ENCODE results near the gene UMOD. TPM values are rescaled to one million over a fixed set of nuclear protein-coding genes. Genes with fewer than 3 reads are reported as not detected.
A peak's percentile ranks its signal among the peaks of the same experiment; 100 is the strongest.

The UMOD gene
- total and polyA plus RNA-seq, 9 of the 15 experiments (the other 6 are each of a cell fraction or from before 2014, with no cell fraction given): not detected

GRCh38 chr16:20303012-20303411, 49.5 kb downstream of the UMOD start (continued):
- TF ChIP-seq PBX2 (CRISPR knock-in tag; IDR thresholded peaks at IDR 0.05; ENCODE audit: low read depth): no peak
- TF ChIP-seq PBX2 (tag; conservative IDR thresholded peaks at IDR 0.05; ENCODE audit: low read depth): peak; percentile 85
- TF ChIP-seq HDAC2 (IDR thresholded peaks at IDR 0.05): no peak
- peak; percentile 85 for TF ChIP-seq MAFK (IDR thresholded peaks at IDR 0.05; ENCODE audit: low read length)
- no peak for TF ChIP-seq GATAD2B (IDR thresholded peaks at IDR 0.05; ENCODE audit: borderline replicate concordance)
- TF ChIP-seq SMARCA4 (IDR thresholded peaks at IDR 0.05): peak; percentile 81
- TF ChIP-seq JUN (IDR thresholded peaks at IDR 0.05; ENCODE audit: borderline replicate concordance, low read depth, low read length): peak; percentile 42; the same call in 1 of the 2 replicates
- TF ChIP-seq JUN (CRISPR knock-in tag; IDR thresholded peaks at IDR 0.05; ENCODE audit: borderline replicate concordance): no peak
- TF ChIP-seq, protein P1, sequence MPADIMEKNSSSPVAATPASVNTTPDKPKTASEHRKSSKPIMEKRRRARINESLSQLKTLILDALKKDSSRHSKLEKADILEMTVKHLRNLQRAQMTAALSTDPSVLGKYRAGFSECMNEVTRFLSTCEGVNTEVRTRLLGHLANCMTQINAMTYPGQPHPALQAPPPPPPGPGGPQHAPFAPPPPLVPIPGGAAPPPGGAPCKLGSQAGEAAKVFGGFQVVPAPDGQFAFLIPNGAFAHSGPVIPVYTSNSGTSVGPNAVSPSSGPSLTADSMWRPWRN (IDR thresholded peaks at IDR 0.05; ENCODE audit: low read depth): no peak
- no peak for TF ChIP-seq MCM7 (IDR thresholded peaks at IDR 0.05)
- TF ChIP-seq, protein P2, sequence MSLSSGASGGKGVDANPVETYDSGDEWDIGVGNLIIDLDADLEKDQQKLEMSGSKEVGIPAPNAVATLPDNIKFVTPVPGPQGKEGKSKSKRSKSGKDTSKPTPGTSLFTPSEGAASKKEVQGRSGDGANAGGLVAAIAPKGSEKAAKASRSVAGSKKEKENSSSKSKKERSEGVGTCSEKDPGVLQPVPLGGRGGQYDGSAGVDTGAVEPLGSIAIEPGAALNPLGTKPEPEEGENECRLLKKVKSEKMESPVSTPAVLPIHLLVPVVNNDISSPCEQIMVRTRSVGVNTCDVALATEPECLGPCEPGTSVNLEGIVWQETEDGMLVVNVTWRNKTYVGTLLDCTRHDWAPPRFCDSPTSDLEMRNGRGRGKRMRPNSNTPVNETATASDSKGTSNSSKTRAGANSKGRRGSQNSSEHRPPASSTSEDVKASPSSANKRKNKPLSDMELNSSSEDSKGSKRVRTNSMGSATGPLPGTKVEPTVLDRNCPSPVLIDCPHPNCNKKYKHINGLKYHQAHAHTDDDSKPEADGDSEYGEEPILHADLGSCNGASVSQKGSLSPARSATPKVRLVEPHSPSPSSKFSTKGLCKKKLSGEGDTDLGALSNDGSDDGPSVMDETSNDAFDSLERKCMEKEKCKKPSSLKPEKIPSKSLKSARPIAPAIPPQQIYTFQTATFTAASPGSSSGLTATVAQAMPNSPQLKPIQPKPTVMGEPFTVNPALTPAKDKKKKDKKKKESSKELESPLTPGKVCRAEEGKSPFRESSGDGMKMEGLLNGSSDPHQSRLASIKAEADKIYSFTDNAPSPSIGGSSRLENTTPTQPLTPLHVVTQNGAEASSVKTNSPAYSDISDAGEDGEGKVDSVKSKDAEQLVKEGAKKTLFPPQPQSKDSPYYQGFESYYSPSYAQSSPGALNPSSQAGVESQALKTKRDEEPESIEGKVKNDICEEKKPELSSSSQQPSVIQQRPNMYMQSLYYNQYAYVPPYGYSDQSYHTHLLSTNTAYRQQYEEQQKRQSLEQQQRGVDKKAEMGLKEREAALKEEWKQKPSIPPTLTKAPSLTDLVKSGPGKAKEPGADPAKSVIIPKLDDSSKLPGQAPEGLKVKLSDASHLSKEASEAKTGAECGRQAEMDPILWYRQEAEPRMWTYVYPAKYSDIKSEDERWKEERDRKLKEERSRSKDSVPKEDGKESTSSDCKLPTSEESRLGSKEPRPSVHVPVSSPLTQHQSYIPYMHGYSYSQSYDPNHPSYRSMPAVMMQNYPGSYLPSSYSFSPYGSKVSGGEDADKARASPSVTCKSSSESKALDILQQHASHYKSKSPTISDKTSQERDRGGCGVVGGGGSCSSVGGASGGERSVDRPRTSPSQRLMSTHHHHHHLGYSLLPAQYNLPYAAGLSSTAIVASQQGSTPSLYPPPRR (CRISPR knock-in tag; IDR thresholded peaks at IDR 0.05; ENCODE audit: borderline replicate concordance): no peak
- no peak for TF ChIP-seq CBFB (CRISPR knock-in tag; IDR thresholded peaks at IDR 0.05)
- TF ChIP-seq ZNF644 (tag; IDR thresholded peaks at IDR 0.05; ENCODE audit: low read depth): no peak
- no peak for TF ChIP-seq ZNF282 (CRISPR knock-in tag; IDR thresholded peaks at IDR 0.05)
- TF ChIP-seq SMAD2 (IDR thresholded peaks at IDR 0.05; ENCODE audit: low read depth, low read length): no peak
- no peak; a peak in 1 of 4 replicates for TF ChIP-seq KDM1A (IDR thresholded peaks at IDR 0.05)
- TF ChIP-seq POLR2G (IDR thresholded peaks at IDR 0.05; ENCODE audit: low read depth, low read length): no peak
- no peak for TF ChIP-seq SREBF2 (CRISPR knock-in tag; IDR thresholded peaks at IDR 0.05)
- no peak for TF ChIP-seq SLC30A9 (CRISPR knock-in tag; IDR thresholded peaks at IDR 0.05)
- peak; percentile 51; the same call in 1 of the 2 replicates for TF ChIP-seq SOX6 (IDR thresholded peaks at IDR 0.05)
- peak; percentile 34; the same call in 1 of the 2 replicates for TF ChIP-seq SMARCC2 (IDR thresholded peaks at IDR 0.05; ENCODE audit: low read depth)
- TF ChIP-seq PRMT5 (CRISPR knock-in tag; IDR thresholded peaks at IDR 0.05): no peak
- no peak for TF ChIP-seq MIER1 (IDR thresholded peaks at IDR 0.05; ENCODE audit: low read depth)
- no peak for TF ChIP-seq KDM5B (IDR thresholded peaks at IDR 0.05; ENCODE audit: insufficient replicate concordance, low read depth, low read length)
